ENCODE data around the gene NET1.
"Not testable (repeated sequence)": the region's sequence is repeated elsewhere in the genome, so short reads cannot be mapped to it uniquely, and the experiment has no call there.

Gene NET1

DNA sequence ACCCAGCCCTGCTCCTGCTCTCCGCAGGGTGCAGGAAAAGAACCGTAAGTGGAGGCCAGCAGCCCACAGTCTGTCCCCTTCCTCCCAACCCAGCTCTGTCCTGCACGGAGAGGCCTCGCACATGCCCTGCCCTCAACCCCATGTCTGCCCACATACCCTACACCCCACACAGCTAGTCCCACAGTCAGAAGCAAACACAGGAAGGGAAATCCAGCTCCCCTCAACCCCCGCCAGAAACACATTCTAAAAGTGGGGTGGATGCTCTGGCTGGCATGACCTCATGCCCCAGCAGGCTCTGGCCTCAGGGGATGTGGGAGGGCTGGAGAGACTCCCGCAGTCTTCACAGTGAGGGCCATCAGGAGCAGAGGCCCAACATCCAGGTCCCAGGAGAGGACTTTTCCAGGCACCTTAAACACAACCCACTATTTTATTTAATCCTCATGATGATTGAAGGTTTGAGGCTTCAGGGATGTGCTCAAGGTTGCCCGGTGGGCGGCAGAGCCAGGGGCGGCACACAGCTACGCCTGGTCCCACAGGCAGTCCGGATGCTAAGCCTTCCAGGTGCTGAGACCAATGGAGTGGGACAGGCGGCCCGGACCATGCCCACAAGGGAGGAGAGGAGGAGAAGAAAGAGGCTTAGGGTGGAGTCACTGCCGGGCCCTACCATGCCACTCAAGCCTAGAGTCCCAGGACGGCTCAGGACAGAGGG, 57.1 kb downstream of the NET1 start:
- H3K4me1 ChIP-seq (ENCODE audit: insufficient read depth, low read length): no peaks in the 10 kb centered on the region
- H3K79me2 ChIP-seq (ENCODE audit: insufficient read depth, low read length): no peaks in the 10 kb centered on the region
- no peak overlapping the region for H3K9ac ChIP-seq (ENCODE audit: low read depth, low read length)
- TF ChIP-seq, protein P1, sequence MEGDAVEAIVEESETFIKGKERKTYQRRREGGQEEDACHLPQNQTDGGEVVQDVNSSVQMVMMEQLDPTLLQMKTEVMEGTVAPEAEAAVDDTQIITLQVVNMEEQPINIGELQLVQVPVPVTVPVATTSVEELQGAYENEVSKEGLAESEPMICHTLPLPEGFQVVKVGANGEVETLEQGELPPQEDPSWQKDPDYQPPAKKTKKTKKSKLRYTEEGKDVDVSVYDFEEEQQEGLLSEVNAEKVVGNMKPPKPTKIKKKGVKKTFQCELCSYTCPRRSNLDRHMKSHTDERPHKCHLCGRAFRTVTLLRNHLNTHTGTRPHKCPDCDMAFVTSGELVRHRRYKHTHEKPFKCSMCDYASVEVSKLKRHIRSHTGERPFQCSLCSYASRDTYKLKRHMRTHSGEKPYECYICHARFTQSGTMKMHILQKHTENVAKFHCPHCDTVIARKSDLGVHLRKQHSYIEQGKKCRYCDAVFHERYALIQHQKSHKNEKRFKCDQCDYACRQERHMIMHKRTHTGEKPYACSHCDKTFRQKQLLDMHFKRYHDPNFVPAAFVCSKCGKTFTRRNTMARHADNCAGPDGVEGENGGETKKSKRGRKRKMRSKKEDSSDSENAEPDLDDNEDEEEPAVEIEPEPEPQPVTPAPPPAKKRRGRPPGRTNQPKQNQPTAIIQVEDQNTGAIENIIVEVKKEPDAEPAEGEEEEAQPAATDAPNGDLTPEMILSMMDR (IDR thresholded peaks at IDR 0.05; ENCODE audit: borderline replicate concordance, extremely low read depth, low read length, poor library complexity, severe bottlenecking): no peak
- TF ChIP-seq EZH2 (IDR thresholded peaks at IDR 0.05; ENCODE audit: borderline replicate concordance, low read depth, low read length, severe bottlenecking): no peak
- ATAC-seq (ENCODE audit: insufficient read depth, low read depth): no peak
- H3K4me2 ChIP-seq (ENCODE audit: insufficient read depth, low read length): no peak overlapping the region
- no peaks in the 10 kb centered on the region for H3K27me3 ChIP-seq (ENCODE audit: insufficient read depth, low read length, poor library complexity)
- H2AFZ ChIP-seq (ENCODE audit: low read depth, low read length): no peak overlapping the region
- H4K20me1 ChIP-seq (ENCODE audit: insufficient read depth, low read length): no peaks in the 10 kb centered on the region; the same call in 1 of the 2 replicates
- peaks cover 3% of the 10 kb centered on the region for H3K9me3 ChIP-seq (ENCODE audit: insufficient read depth, low read length, severe bottlenecking)
- H3K36me3 ChIP-seq (ENCODE audit: insufficient read depth, low read length): no peaks in the 10 kb centered on the region
- no peak overlapping the region for H3K4me3 ChIP-seq (ENCODE audit: low read depth in 1 of 2, low read length in 2 of 2)
- no peak for DNase-seq
- H3K27ac ChIP-seq (ENCODE audit: low read length): no peak overlapping the region

DNA sequence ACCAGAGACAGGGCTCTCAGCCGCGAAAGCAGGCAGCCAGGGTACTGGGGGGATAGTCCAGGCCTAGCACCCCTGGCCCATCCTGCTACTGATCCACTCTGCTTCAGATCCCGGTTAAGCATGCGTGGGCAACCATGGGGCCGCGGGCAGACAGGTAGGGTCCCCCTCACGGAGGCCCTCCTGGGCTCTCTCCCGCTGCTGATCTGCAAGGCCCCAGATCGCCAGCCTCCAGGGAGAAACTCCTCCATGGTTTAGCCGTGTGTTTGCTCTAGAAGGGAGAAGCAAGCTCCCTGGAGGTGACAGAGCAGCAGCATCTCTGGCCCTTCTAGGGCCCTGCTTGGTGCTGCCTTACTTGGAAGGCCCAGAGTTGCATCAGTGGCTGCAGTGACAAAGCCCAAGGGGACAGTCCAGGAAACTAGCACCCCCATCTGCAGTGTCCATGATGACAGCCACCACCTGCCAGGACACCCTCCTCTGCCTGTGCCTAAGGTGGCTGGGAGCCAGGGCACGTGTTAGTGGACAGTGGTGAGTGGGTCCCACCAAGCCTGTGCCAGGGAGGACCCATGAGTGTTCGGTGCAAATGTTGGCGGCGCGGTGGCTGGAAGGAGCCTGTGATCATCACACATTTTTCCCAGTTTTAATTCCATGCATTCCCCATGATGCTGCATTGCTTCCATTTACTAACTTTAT, 57.9 kb downstream of the NET1 start:
- H3K4me3 ChIP-seq (ENCODE audit: low read depth in 1 of 2, low read length in 2 of 2): no peak overlapping the region
- H3K4me1 ChIP-seq (ENCODE audit: insufficient read depth, low read length): no peaks in the 10 kb centered on the region
- H4K20me1 ChIP-seq (ENCODE audit: insufficient read depth, low read length): no peaks in the 10 kb centered on the region; the same call in 1 of the 2 replicates
- peaks cover 3% of the 10 kb centered on the region for H3K9me3 ChIP-seq (ENCODE audit: insufficient read depth, low read length, severe bottlenecking)
- H2AFZ ChIP-seq (ENCODE audit: low read depth, low read length): no peak overlapping the region
- ATAC-seq (ENCODE audit: insufficient read depth, low read depth): no peak
- TF ChIP-seq EZH2 (IDR thresholded peaks at IDR 0.05; ENCODE audit: borderline replicate concordance, low read depth, low read length, severe bottlenecking): no peak
- TF ChIP-seq, protein P1 (IDR thresholded peaks at IDR 0.05; ENCODE audit: borderline replicate concordance, extremely low read depth, low read length, poor library complexity, severe bottlenecking): no peak
- H3K36me3 ChIP-seq (ENCODE audit: insufficient read depth, low read length): no peaks in the 10 kb centered on the region
- no peaks in the 10 kb centered on the region for H3K27me3 ChIP-seq (ENCODE audit: insufficient read depth, low read length, poor library complexity)
- H3K9ac ChIP-seq (ENCODE audit: low read depth, low read length): no peak overlapping the region
- no peaks in the 10 kb centered on the region for H3K79me2 ChIP-seq (ENCODE audit: insufficient read depth, low read length)
- no peak overlapping the region for H3K4me2 ChIP-seq (ENCODE audit: insufficient read depth, low read length)
- no peak overlapping the region for H3K27ac ChIP-seq (ENCODE audit: low read length)
- DNase-seq: no peak

DNA sequence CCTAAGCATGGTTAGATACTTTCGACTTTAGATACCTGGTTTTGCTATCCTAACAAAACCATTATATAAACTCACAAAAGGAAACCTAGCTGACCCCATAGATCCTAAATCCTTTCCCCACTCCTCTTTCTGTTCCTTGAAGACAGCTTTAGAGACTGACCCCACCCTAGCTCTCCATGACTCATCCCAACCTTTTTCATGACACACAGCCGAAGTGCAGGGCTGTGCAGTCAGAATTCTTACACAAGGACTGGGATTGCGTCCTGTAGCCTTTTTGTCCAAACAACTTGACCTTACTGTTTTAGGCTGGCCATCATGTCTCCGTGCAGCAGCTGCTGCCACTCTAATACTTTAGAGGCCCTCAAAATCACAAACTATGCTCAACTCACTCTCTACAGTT, 62.3 kb downstream of the NET1 start:
- not testable (repeated sequence) for DNase-seq; H3K4me2 ChIP-seq (ENCODE audit: insufficient read depth, low read length); H3K27ac ChIP-seq (ENCODE audit: low read length)

GRCh38 chr10:5475088-5475487, 62.7 kb downstream of the NET1 start:
- not testable (repeated sequence) for H3K4me3 ChIP-seq (ENCODE audit: low read depth in 1 of 2, low read length in 2 of 2); H3K4me2 ChIP-seq (ENCODE audit: insufficient read depth, low read length); DNase-seq; H3K36me3 ChIP-seq (ENCODE audit: insufficient read depth, low read length); H3K9ac ChIP-seq (ENCODE audit: low read depth, low read length); H3K27ac ChIP-seq (ENCODE audit: low read length); H2AFZ ChIP-seq (ENCODE audit: low read depth, low read length); H3K79me2 ChIP-seq (ENCODE audit: insufficient read depth, low read length); H3K9me3 ChIP-seq (ENCODE audit: insufficient read depth, low read length, severe bottlenecking); H3K27me3 ChIP-seq (ENCODE audit: insufficient read depth, low read length, poor library complexity); H3K4me1 ChIP-seq (ENCODE audit: insufficient read depth, low read length); H4K20me1 ChIP-seq (ENCODE audit: insufficient read depth, low read length); ATAC-seq (ENCODE audit: insufficient read depth, low read depth)

More for the DNA sequence above, 62.3 kb downstream of the NET1 start:
- not testable (repeated sequence) for H3K4me1 ChIP-seq (ENCODE audit: insufficient read depth, low read length); H3K36me3 ChIP-seq (ENCODE audit: insufficient read depth, low read length); H3K79me2 ChIP-seq (ENCODE audit: insufficient read depth, low read length); ATAC-seq (ENCODE audit: insufficient read depth, low read depth); H3K9ac ChIP-seq (ENCODE audit: low read depth, low read length); H2AFZ ChIP-seq (ENCODE audit: low read depth, low read length); H3K27me3 ChIP-seq (ENCODE audit: insufficient read depth, low read length, poor library complexity); H3K9me3 ChIP-seq (ENCODE audit: insufficient read depth, low read length, severe bottlenecking); H3K4me3 ChIP-seq (ENCODE audit: low read depth in 1 of 2, low read length in 2 of 2); H4K20me1 ChIP-seq (ENCODE audit: insufficient read depth, low read length)

- H3K4me3 ChIP-seq (ENCODE audit: low read depth in 1 of 2, low read length in 2 of 2); H3K27ac ChIP-seq (ENCODE audit: low read length); H3K9ac ChIP-seq (ENCODE audit: low read depth, low read length); H3K4me2 ChIP-seq (ENCODE audit: insufficient read depth, low read length); H2AFZ ChIP-seq (ENCODE audit: low read depth, low read length); DNase-seq; H3K36me3 ChIP-seq (ENCODE audit: insufficient read depth, low read length); H3K9me3 ChIP-seq (ENCODE audit: insufficient read depth, low read length, severe bottlenecking); H3K79me2 ChIP-seq (ENCODE audit: insufficient read depth, low read length); H3K4me1 ChIP-seq (ENCODE audit: insufficient read depth, low read length); H3K27me3 ChIP-seq (ENCODE audit: insufficient read depth, low read length, poor library complexity); H4K20me1 ChIP-seq (ENCODE audit: insufficient read depth, low read length); ATAC-seq (ENCODE audit: insufficient read depth, low read depth): not testable (repeated sequence)
Measured at GRCh38 chr10:5475974-5476807, 63.8 kb downstream of the NET1 start.
